Skeletal muscle satellite cell (primary cell): Measurements from ENCODE around the gene ANO7.

ENCODE experiments used
- H3K27me3 ChIP-seq: 2 replicates; pipeline ENCODE4 v1.7.0; 2013; ENCODE audit warnings: low read length; ENCODE audit not compliant: control insufficient read depth, insufficient read depth
- H3K36me3 ChIP-seq: 2 replicates; pipeline ENCODE4 v1.7.0; 2013; ENCODE audit warnings: mild to moderate bottlenecking, control low read depth, low read length; ENCODE audit not compliant: insufficient read depth
- H3K4me1 ChIP-seq: 2 replicates; pipeline ENCODE4 v1.7.0; 2013; ENCODE audit warnings: low read length; ENCODE audit not compliant: control insufficient read depth, insufficient read depth
- H3K4me2 ChIP-seq: 2 replicates; pipeline ENCODE4 v1.7.0; 2013; ENCODE audit warnings: mild to moderate bottlenecking, low read length
- H3K4me3 ChIP-seq: 2 replicates; pipeline ENCODE4 v1.7.0; 2013; ENCODE audit warnings: low read length
- H3K9ac ChIP-seq: 2 replicates; pipeline ENCODE4 v1.7.0; 2013; ENCODE audit warnings: mild to moderate bottlenecking, low read depth, low read length, moderate library complexity
- H3K9me3 ChIP-seq: replicated peaks from 2 replicates; pipeline ENCODE4 v1.7.0; 2013; ENCODE audit warnings: mild to moderate bottlenecking, control low read depth, low read length

Gene ANO7

GRCh38 chr2:241234962-241235740 is 46.7 kb downstream of the ANO7 start:
- peaks cover 98% of the 10 kb centered on the region for H3K36me3 ChIP-seq
- no peaks in the 10 kb centered on the region for H3K9me3 ChIP-seq

GRCh38 chr2:241235859-241236593 is 47.5 kb downstream of the ANO7 start:
- Histone ChIP-seq H3K4me3 (no peak overlapping the region), H3K4me1 (no peaks in the 10 kb centered on the region), H3K9ac (no peak overlapping the region), H3K4me2 (no peak overlapping the region), H3K27me3 (no peaks in the 10 kb centered on the region), H3K36me3 (peaks cover 98% of the 10 kb centered on the region), H3K9me3 (no peaks in the 10 kb centered on the region)

More at GRCh38 chr2:241234962-241235740, 46.7 kb downstream of the ANO7 start:
- no peak overlapping the region for H3K9ac ChIP-seq
- H3K4me1 ChIP-seq, result no peaks in the 10 kb centered on the region
- H3K4me3 ChIP-seq, result no peak overlapping the region
- no peak overlapping the region for H3K4me2 ChIP-seq
- H3K27me3 ChIP-seq, result no peaks in the 10 kb centered on the region

- H3K9me3 ChIP-seq, result no peaks in the 10 kb centered on the region
- H3K4me1 ChIP-seq, result no peaks in the 10 kb centered on the region
- H3K9ac ChIP-seq, result no peak overlapping the region
- H3K4me2 ChIP-seq, result no peak overlapping the region
- H3K27me3 ChIP-seq, result no peaks in the 10 kb centered on the region
- peaks cover 96% of the 10 kb centered on the region for H3K36me3 ChIP-seq
- H3K4me3 ChIP-seq, result no peak overlapping the region
Measured at GRCh38 chr2:241237047-241237446, 48.6 kb downstream of the ANO7 start.

- Histone ChIP-seq H3K4me3 (no peak overlapping the region), H3K9ac (no peak overlapping the region), H3K36me3 (peaks cover 97% of the 10 kb centered on the region), H3K27me3 (no peaks in the 10 kb centered on the region), H3K9me3 (no peaks in the 10 kb centered on the region), H3K4me1 (no peaks in the 10 kb centered on the region), H3K4me2 (no peak overlapping the region)
Measured at GRCh38 chr2:241237949-241238371, 49.5 kb downstream of the ANO7 start.

- Histone ChIP-seq H3K27me3 (no peaks in the 10 kb centered on the region), H3K4me2 (no peak overlapping the region), H3K4me1 (no peaks in the 10 kb centered on the region), H3K9me3 (no peaks in the 10 kb centered on the region), H3K36me3 (peaks cover 97% of the 10 kb centered on the region), H3K9ac (no peak overlapping the region), H3K4me3 (no peak overlapping the region)
Measured at GRCh38 chr2:241238693-241239198, 50.3 kb downstream of the ANO7 start.

GRCh38 chr2:241239552-241240202 is 51.2 kb downstream of the ANO7 start:
- Histone ChIP-seq H3K9me3 (no peaks in the 10 kb centered on the region), H3K4me1 (no peaks in the 10 kb centered on the region), H3K9ac (no peak overlapping the region), H3K27me3 (no peaks in the 10 kb centered on the region), H3K4me3 (no peak overlapping the region), H3K36me3 (peaks cover 97% of the 10 kb centered on the region), H3K4me2 (no peak overlapping the region)

- Histone ChIP-seq H3K4me3 (no peak overlapping the region), H3K9ac (no peak overlapping the region), H3K9me3 (no peaks in the 10 kb centered on the region), H3K27me3 (no peaks in the 10 kb centered on the region), H3K4me2 (no peak overlapping the region), H3K4me1 (no peaks in the 10 kb centered on the region), H3K36me3 (peaks cover 96% of the 10 kb centered on the region)
Measured at GRCh38 chr2:241240320-241241004, 52.0 kb downstream of the ANO7 start.

GRCh38 chr2:241241669-241242068 is 53.2 kb downstream of the ANO7 start:
- Histone ChIP-seq H3K4me1 (no peaks in the 10 kb centered on the region), H3K9ac (no peak overlapping the region), H3K4me2 (no peak overlapping the region), H3K27me3 (no peaks in the 10 kb centered on the region), H3K4me3 (no peak overlapping the region), H3K36me3 (peaks cover 96% of the 10 kb centered on the region), H3K9me3 (no peaks in the 10 kb centered on the region)

- Histone ChIP-seq H3K36me3 (peaks cover 96% of the 10 kb centered on the region), H3K4me3 (no peak overlapping the region)
Measured at GRCh38 chr2:241242306-241242705, 53.8 kb downstream of the ANO7 start.

GRCh38 chr2:241244368-241244767 is 55.9 kb downstream of the ANO7 start:
- no peak overlapping the region for H3K9ac ChIP-seq
- H3K9me3 ChIP-seq, result no peaks in the 10 kb centered on the region
- no peaks in the 10 kb centered on the region for H3K27me3 ChIP-seq
- H3K4me3 ChIP-seq, result no peak overlapping the region
- H3K36me3 ChIP-seq, result peaks cover 96% of the 10 kb centered on the region
- H3K4me2 ChIP-seq, result no peak overlapping the region
- H3K4me1 ChIP-seq, result no peaks in the 10 kb centered on the region

More at GRCh38 chr2:241242306-241242705, 53.8 kb downstream of the ANO7 start:
- Histone ChIP-seq H3K4me1 (no peaks in the 10 kb centered on the region), H3K27me3 (no peaks in the 10 kb centered on the region), H3K9ac (no peak overlapping the region), H3K4me2 (no peak overlapping the region), H3K9me3 (no peaks in the 10 kb centered on the region)

- no peaks in the 10 kb centered on the region for H3K27me3 ChIP-seq
- no peaks in the 10 kb centered on the region for H3K4me1 ChIP-seq
- no peak overlapping the region for H3K4me3 ChIP-seq
- H3K9ac ChIP-seq, result no peak overlapping the region
- H3K36me3 ChIP-seq, result peaks cover 98% of the 10 kb centered on the region
- no peaks in the 10 kb centered on the region for H3K9me3 ChIP-seq
- H3K4me2 ChIP-seq, result no peak overlapping the region
Measured at GRCh38 chr2:241248289-241248688, 59.8 kb downstream of the ANO7 start.
